Measurements from ENCODE around the gene USP47. TPM values are rescaled to one million over a fixed set of nuclear protein-coding genes. Genes with fewer than 3 reads are reported as not detected.

USP47 gene
- total and polyA plus RNA-seq, 9 of the 15 experiments (the other 6 are each of a cell fraction or from before 2014, with no cell fraction given): 13.1 to 63.6 (median 34.7) TPM

GRCh38 chr11:11983427-11983826, 141.7 kb downstream of the USP47 start:
- H3K79me2 ChIP-seq (ENCODE audit: control insufficient read depth, insufficient read depth, low read length): no peaks in the 10 kb centered on the region
- ATAC-seq: no peak
- H3K9ac ChIP-seq (ENCODE audit: insufficient read depth in 1 of 2, low read depth in 2 of 2, low read length in 2 of 2): no peak overlapping the region
- H3K36me3 ChIP-seq (ENCODE audit: control insufficient read depth, insufficient read depth, low read length): no peaks in the 10 kb centered on the region
- H3K27ac ChIP-seq (ENCODE audit: extremely low read depth, low read depth, low read length): no peak overlapping the region
- no peaks in the 10 kb centered on the region for H4K20me1 ChIP-seq (replicated peaks; ENCODE audit: control insufficient read depth, insufficient read depth, low read length)
- no TSS peak for BruUV-seq (replicated peaks)
- no peak overlapping the region for H3K4me3 ChIP-seq
- in situ Hi-C loops (cut with MboI) (no loop called here), intact Hi-C loops (cut with micrococcal nuclease) (no loop called here)
- H3K9me3 ChIP-seq (replicated peaks; ENCODE audit: control insufficient read depth, insufficient read depth, low read depth, low read length): 0 out of 2 replicates have a peak, but pooled peaks cover 1% of the 10 kb centered on the region
- peaks cover 3 to 48% of the 10 kb centered on the region in 2 experiments; a peak in 4 of 5 replicates for H3K27me3 ChIP-seq (ENCODE audit: control insufficient read depth in 2 of 2, insufficient read depth in 2 of 2, low read length in 2 of 2)
- no peak for FAIRE-seq
- no peak overlapping the region for H3K4me2 ChIP-seq (ENCODE audit: insufficient read depth, low read length)
- no peak overlapping the region for H2AFZ ChIP-seq (ENCODE audit: low read depth, low read length)
- TF ChIP-seq ZKSCAN1 (IDR thresholded peaks at IDR 0.05; ENCODE audit: low read depth, low read length): no peak
- no peaks in the 10 kb centered on the region for H3K9me1 ChIP-seq (ENCODE audit: control insufficient read depth, insufficient read depth, low read length)
- 3% methylated on average over 5 of the region's 5 CpGs for WGBS (ENCODE audit: insufficient coverage, low coverage, missing lambda C conversion rate)
- DNase-seq (ENCODE audit: extremely low read depth in 1 of 4, low spot score in 3 of 4): no peak
- ChIA-PET CTCF (ENCODE audit: low intra/inter-chr PET ratio) (no interaction called here), POLR2A (interaction anchor here (0.6 to 0.8 kb wide), 2 partner anchors 18 to 1211 kb away, joined by 3 read pairs; no protein-coding TSS in a partner anchor)
- peaks cover 0 to 4% of the 10 kb centered on the region in 2 experiments; a peak in 3 of 5 replicates for H3K4me1 ChIP-seq (replicated peaks in 1 of 2; ENCODE audit: control insufficient read depth in 2 of 2, insufficient read depth in 2 of 2, low read length in 2 of 2)

GRCh38 chr11:11984563-11984962, 142.8 kb downstream of the USP47 start:
- POLR2A ChIA-PET: interaction anchor here (1.4 kb wide), 1 partner anchor 15 kb away, joined by 3 read pairs; no protein-coding TSS in a partner anchor

More at GRCh38 chr11:11984563-11984962, 142.8 kb downstream of the USP47 start:
- H3K4me3 ChIP-seq: no peak overlapping the region
- H3K4me2 ChIP-seq (ENCODE audit: insufficient read depth, low read length): no peak overlapping the region
- TF ChIP-seq ILF3 (IDR thresholded peaks at IDR 0.05; ENCODE audit: borderline replicate concordance): no peak
- no peak for TF ChIP-seq SMAD2 (IDR thresholded peaks at IDR 0.05; ENCODE audit: low read depth, low read length)
- H3K9me3 ChIP-seq (replicated peaks; ENCODE audit: control insufficient read depth, insufficient read depth, low read depth, low read length): 0 out of 2 replicates have a peak, but pooled peaks cover 1% of the 10 kb centered on the region
- no peak overlapping the region for H3K9ac ChIP-seq (ENCODE audit: insufficient read depth in 1 of 2, low read depth in 2 of 2, low read length in 2 of 2)
- BruUV-seq (replicated peaks): no TSS peak
- no peaks in the 10 kb centered on the region for H4K20me1 ChIP-seq (replicated peaks; ENCODE audit: control insufficient read depth, insufficient read depth, low read length)
- FAIRE-seq: no peak
- H3K27ac ChIP-seq (ENCODE audit: extremely low read depth, low read depth, low read length): no peak overlapping the region
- no peak for ATAC-seq
- in situ Hi-C loops (cut with MboI) (no loop called here), intact Hi-C loops (cut with micrococcal nuclease) (no loop called here)
- H3K4me1 ChIP-seq (replicated peaks in 1 of 2; ENCODE audit: control insufficient read depth in 2 of 2, insufficient read depth in 2 of 2, low read length in 2 of 2): no peaks in the 10 kb centered on the region; a peak in 1 of 5 replicates
- CTCF ChIA-PET (ENCODE audit: low intra/inter-chr PET ratio): no interaction called here
- WGBS (ENCODE audit: insufficient coverage, low coverage, missing lambda C conversion rate): 10% methylated on average over 5 of the region's 5 CpGs
- H2AFZ ChIP-seq (ENCODE audit: low read depth, low read length): no peak overlapping the region
- H3K36me3 ChIP-seq (ENCODE audit: control insufficient read depth, insufficient read depth, low read length): no peaks in the 10 kb centered on the region
- DNase-seq (ENCODE audit: extremely low read depth in 1 of 4, low spot score in 3 of 4): no peak
- H3K27me3 ChIP-seq (ENCODE audit: control insufficient read depth in 2 of 2, insufficient read depth in 2 of 2, low read length in 2 of 2): peaks cover 3 to 40% of the 10 kb centered on the region in 2 experiments; a peak in 4 of 5 replicates
- H3K79me2 ChIP-seq (ENCODE audit: control insufficient read depth, insufficient read depth, low read length): no peaks in the 10 kb centered on the region
- H3K9me1 ChIP-seq (ENCODE audit: control insufficient read depth, insufficient read depth, low read length): no peaks in the 10 kb centered on the region
